HepG2 (cell line): ENCODE data around the gene CEP162. TPM values are rescaled to one million over a fixed set of nuclear protein-coding genes. Genes with fewer than 3 reads are reported as not detected.

Experiments used
- DZIP1 ChIP-seq: sonication (generic); formaldehyde crosslinking; IDR thresholded peaks from 2 replicates; pipeline ENCODE4 v1.5.0; 2020; ENCODE audit warnings: mild to moderate bottlenecking, missing genetic modification reagents
- ETS1 ChIP-seq: sonication (generic); formaldehyde crosslinking; IDR thresholded peaks from 2 replicates; pipeline ENCODE4 v1.4.0; 2020; ENCODE audit warnings: missing genetic modification reagents
- KAT7 ChIP-seq: IDR thresholded peaks from 2 replicates; pipeline ENCODE4 v1.6.1; 2018; ENCODE audit warnings: borderline replicate concordance, missing compliant biosample characterization
- KMT2A ChIP-seq: sonication (generic); formaldehyde crosslinking; IDR thresholded peaks from 2 replicates; pipeline ENCODE4 v1.4.0; 2020; ENCODE audit warnings: missing genetic modification reagents
- LRRFIP1 ChIP-seq: sonication (generic); formaldehyde crosslinking; conservative IDR thresholded peaks from 2 replicates; pipeline ENCODE4 v1.4.0; 2020; ENCODE audit warnings: missing genetic modification reagents
- MIER2 ChIP-seq: IDR thresholded peaks from 2 replicates; pipeline ENCODE4 v1.6.1; 2016; ENCODE audit warnings: missing biosample characterization, missing genetic modification reagents
- MXD1 ChIP-seq: sonication (generic); formaldehyde crosslinking; IDR thresholded peaks from 2 replicates; pipeline ENCODE4 v1.4.0; 2020; ENCODE audit warnings: mild to moderate bottlenecking, missing genetic modification reagents
- PPARG ChIP-seq: conservative IDR thresholded peaks from 2 replicates; pipeline ENCODE4 v1.6.1; 2016; ENCODE audit warnings: missing biosample characterization, missing genetic modification reagents
- PRDM15 ChIP-seq: sonication (generic); formaldehyde crosslinking; IDR thresholded peaks from 2 replicates; pipeline ENCODE4 v1.4.0; 2020; ENCODE audit warnings: missing genetic modification reagents
- ZBTB43 ChIP-seq: sonication (generic); formaldehyde crosslinking; conservative IDR thresholded peaks from 2 replicates; pipeline ENCODE4 v1.4.0; 2020; ENCODE audit warnings: missing genetic modification reagents
- ZMYM3 ChIP-seq: sonication (generic); formaldehyde crosslinking; IDR thresholded peaks from 2 replicates; pipeline ENCODE4 v1.5.1; 2020; ENCODE audit warnings: mild to moderate bottlenecking, missing genetic modification reagents
- ZNF296 ChIP-seq: sonication (generic); formaldehyde crosslinking; conservative IDR thresholded peaks from 2 replicates; pipeline ENCODE4 v1.5.0; 2020; ENCODE audit warnings: mild to moderate bottlenecking, missing genetic modification reagents
- ZNF614 ChIP-seq: IDR thresholded peaks from 2 replicates; pipeline ENCODE4 v1.6.1; 2018; ENCODE audit warnings: missing biosample characterization, missing genetic modification reagents, inconsistent platforms, borderline replicate concordance
- ZNF784 ChIP-seq: sonication (generic); formaldehyde crosslinking; IDR thresholded peaks from 2 replicates; pipeline ENCODE4 v1.5.1; 2020; ENCODE audit warnings: missing genetic modification reagents, mild to moderate bottlenecking, borderline replicate concordance
- ZNF790 ChIP-seq: sonication (generic); formaldehyde crosslinking; IDR thresholded peaks from 2 replicates; pipeline ENCODE4 v1.8.0; 2022; ENCODE audit warnings: missing genetic modification reagents, mild to moderate bottlenecking, borderline replicate concordance
- polyA plus RNA-seq, 8 experiments: library from polyadenylated mRNA; depleted of rRNA in 3 of 8; stranded (reverse) in 7 of 8; unstranded in 1 of 8; fragments of >200 nt; fragmentation: Illumina TruSeq in 4 of 8; extraction: Trizol in 4 of 8; gene quantifications; 2 replicates each; pipeline versions ENCODE4 v1.2.1 to v1.2.3, GENCODE V29; 2011 to 2016; ENCODE audit warnings: low read depth in 4 of 8, missing spikeins in 1 of 8, mixed read lengths in 1 of 8; ENCODE audit not compliant: insufficient read depth in 1 of 8
- total RNA-seq, 5 experiments: library from RNA; depleted of rRNA; stranded (reverse); fragments of >200 nt; fragmentation: Illumina TruSeq; extraction: Trizol; gene quantifications; 2 replicates each; pipeline ENCODE4 v1.2.3, GENCODE V29; 2016; ENCODE audit warnings: low read depth in 1 of 5

The CEP162 gene
- total and polyA plus RNA-seq, 2 of the 13 experiments (the other 11 are each of a cell fraction or from before 2014, with no cell fraction given) = 0.50 to 7.9 TPM

GRCh38 chr6:84269947-84270733 lies 42.7 kb upstream of the CEP162 start (continued):
- TF ChIP-seq ZBTB43 (CRISPR knock-in tag) (peak; percentile 68; the same call in 1 of the 2 replicates), PPARG (peak; percentile 71; the same call in 1 of the 2 replicates), LRRFIP1 (no peak), ETS1 (CRISPR knock-in tag) (no peak), KAT7 (CRISPR knock-in tag) (no peak), KMT2A (CRISPR knock-in tag) (no peak), ZNF296 (no peak), DZIP1 (no peak), PRDM15 (CRISPR knock-in tag) (no peak), ZNF790 (CRISPR knock-in tag) (no peak), ZMYM3 (CRISPR knock-in tag) (no peak), MIER2 (no peak), ZNF614 (CRISPR knock-in tag) (peak; percentile 85), MXD1 (CRISPR knock-in tag) (no peak), ZNF784 (CRISPR knock-in tag) (no peak)
